ENCODE measurements around the gene SLC6A19.

SLC6A19 gene

DNA sequence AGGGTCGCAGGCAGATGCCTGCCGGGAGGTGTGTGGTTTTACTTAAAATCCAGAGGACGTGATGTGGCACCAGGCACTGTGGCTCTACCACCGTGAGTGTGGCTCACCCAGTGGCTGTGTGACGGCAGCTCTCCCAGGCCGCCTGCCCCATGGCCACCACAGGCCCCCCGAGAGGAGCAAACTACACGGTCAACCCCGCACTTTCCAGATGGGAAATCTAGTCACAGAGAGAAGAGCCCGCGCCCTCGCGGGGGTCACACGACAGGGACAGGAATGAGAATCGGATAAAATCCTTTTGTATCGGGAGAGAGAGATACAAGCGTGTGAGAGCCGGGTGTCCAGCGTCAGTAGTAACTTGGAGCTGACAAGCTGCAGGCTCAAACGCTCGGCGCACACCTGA lies 69.0 kb downstream of the SLC6A19 start:
- H3F3A ChIP-seq (ENCODE audit: insufficient read depth) = no peaks in the 10 kb centered on the region
- no peak overlapping the region for H3K4me2 ChIP-seq (ENCODE audit: low read depth, low read length, poor library complexity, severe bottlenecking)
- H3K79me2 ChIP-seq (ENCODE audit: insufficient read depth, low read length) = peaks cover 17% of the 10 kb centered on the region
- H3K9ac ChIP-seq (ENCODE audit: low read length) = no peak overlapping the region
- 0 out of 2 replicates have a peak, but pooled peaks cover 4% of the 10 kb centered on the region for H3K36me3 ChIP-seq (ENCODE audit: low read length)
- H3K9me3 ChIP-seq (ENCODE audit: insufficient read depth, low read length) = no peaks in the 10 kb centered on the region
- H3K27me3 ChIP-seq (ENCODE audit: low read length) = no peaks in the 10 kb centered on the region
- H2AFZ ChIP-seq (ENCODE audit: low read depth, low read length, severe bottlenecking) = no peak overlapping the region
- TF ChIP-seq EZH2phosphoT487 (conservative IDR thresholded peaks at IDR 0.05; ENCODE audit: low read length) (no peak), CTCF (IDR thresholded peaks at IDR 0.05; ENCODE audit: insufficient read depth, low read length, poor library complexity, severe bottlenecking) (no peak)
- no peaks in the 10 kb centered on the region for H4K20me1 ChIP-seq (ENCODE audit: low read depth, low read length)
- H3K27ac ChIP-seq (ENCODE audit: low read depth, low read length) = no peak overlapping the region
- H3K4me3 ChIP-seq (ENCODE audit: insufficient read depth, low read length, poor library complexity, severe bottlenecking) = no peak overlapping the region
- no peaks in the 10 kb centered on the region for H3K9me2 ChIP-seq (replicated peaks; ENCODE audit: insufficient read depth, low read length)

DNA sequence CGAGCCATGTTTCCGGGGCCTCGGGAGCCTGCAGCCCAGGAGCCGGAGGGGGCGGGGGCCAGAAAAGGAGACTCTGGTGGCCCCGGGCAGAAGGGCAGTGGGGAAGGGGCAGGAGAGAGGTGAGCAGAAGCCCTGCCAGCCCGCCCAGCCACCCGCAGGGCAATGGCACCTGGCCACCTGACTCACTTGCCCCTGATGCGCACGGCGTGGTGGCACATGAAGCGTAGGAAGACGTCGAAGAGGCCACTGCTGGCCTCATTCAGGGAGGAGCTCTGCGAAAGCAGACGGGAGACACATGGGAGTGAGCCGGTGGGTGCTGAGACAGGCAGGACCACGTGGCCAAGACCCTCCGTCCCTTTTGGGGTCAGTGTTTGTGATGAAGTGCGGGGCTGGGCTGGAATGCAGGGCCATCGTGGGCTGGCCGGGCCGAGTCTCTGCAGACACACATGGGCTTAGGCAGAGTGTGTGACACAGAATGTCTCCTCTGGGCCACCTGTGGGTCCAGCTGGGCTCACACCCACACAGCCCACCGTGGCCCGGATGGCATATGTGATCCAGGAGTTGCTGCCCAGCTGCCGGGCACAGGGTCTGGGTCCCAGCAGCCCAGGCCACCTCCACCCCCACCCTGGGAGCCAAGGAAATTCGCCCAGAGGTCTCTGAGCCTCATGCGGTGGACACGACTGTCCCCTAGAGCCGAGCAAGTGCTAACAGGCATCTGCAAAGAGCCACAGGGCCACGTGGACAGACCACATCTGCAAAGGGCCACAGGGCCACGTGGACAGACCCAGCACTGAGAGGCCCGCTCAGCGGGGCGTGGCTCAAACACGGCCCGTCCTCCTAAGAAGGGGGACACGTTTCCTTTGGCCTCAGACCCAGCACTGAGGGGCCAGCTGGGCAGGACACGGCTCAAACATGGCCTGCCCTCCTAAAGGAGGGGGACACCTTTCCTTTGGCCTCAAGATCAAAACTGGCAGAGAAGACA lies 69.8 kb downstream of the SLC6A19 start:
- H3K9me2 ChIP-seq (replicated peaks; ENCODE audit: insufficient read depth, low read length) = no peaks in the 10 kb centered on the region
- no peak overlapping the region for H3K4me2 ChIP-seq (ENCODE audit: low read depth, low read length, poor library complexity, severe bottlenecking)
- no peak overlapping the region for H2AFZ ChIP-seq (ENCODE audit: low read depth, low read length, severe bottlenecking)
- no peaks in the 10 kb centered on the region for H3K27me3 ChIP-seq (ENCODE audit: low read length)
- H3K27ac ChIP-seq (ENCODE audit: low read depth, low read length) = no peak overlapping the region
- H3F3A ChIP-seq (ENCODE audit: insufficient read depth) = no peaks in the 10 kb centered on the region
- H3K9me3 ChIP-seq (ENCODE audit: insufficient read depth, low read length) = no peaks in the 10 kb centered on the region
- peaks cover 20% of the 10 kb centered on the region for H3K79me2 ChIP-seq (ENCODE audit: insufficient read depth, low read length)
- no peak overlapping the region for H3K9ac ChIP-seq (ENCODE audit: low read length)
- 0 out of 2 replicates have a peak, but pooled peaks cover 4% of the 10 kb centered on the region for H3K36me3 ChIP-seq (ENCODE audit: low read length)
- TF ChIP-seq CTCF (IDR thresholded peaks at IDR 0.05; ENCODE audit: insufficient read depth, low read length, poor library complexity, severe bottlenecking) (no peak), EZH2phosphoT487 (conservative IDR thresholded peaks at IDR 0.05; ENCODE audit: low read length) (no peak)
- H4K20me1 ChIP-seq (ENCODE audit: low read depth, low read length) = no peaks in the 10 kb centered on the region
- H3K4me3 ChIP-seq (ENCODE audit: insufficient read depth, low read length, poor library complexity, severe bottlenecking) = no peak overlapping the region

DNA sequence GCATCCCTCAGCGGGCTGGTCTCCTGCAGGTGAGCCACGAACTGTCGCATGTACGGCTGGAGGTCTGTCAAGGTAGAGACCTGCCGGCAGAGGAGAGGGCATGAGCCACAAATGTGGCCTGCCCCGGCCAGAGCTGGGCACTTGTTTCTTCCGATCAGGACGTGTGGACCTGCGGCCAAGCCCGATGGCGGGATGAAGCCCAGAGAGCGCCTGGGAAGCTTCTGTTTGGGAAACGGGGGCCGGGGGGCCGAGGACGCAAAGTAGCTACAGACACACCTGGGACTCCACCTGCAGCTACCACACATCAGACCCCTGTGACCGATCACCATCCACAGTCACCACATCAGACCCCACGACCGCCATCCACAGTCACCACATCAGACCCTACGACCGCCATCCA lies 70.8 kb downstream of the SLC6A19 start:
- TF ChIP-seq CTCF (IDR thresholded peaks at IDR 0.05; ENCODE audit: insufficient read depth, low read length, poor library complexity, severe bottlenecking) (no peak), EZH2phosphoT487 (conservative IDR thresholded peaks at IDR 0.05; ENCODE audit: low read length) (no peak)
- no peaks in the 10 kb centered on the region for H3K9me2 ChIP-seq (replicated peaks; ENCODE audit: insufficient read depth, low read length)
- no peak overlapping the region for H3K4me3 ChIP-seq (ENCODE audit: insufficient read depth, low read length, poor library complexity, severe bottlenecking)
- H3K4me2 ChIP-seq (ENCODE audit: low read depth, low read length, poor library complexity, severe bottlenecking) = no peak overlapping the region
- H4K20me1 ChIP-seq (ENCODE audit: low read depth, low read length) = no peaks in the 10 kb centered on the region
- no peak overlapping the region for H3K27ac ChIP-seq (ENCODE audit: low read depth, low read length)
- H2AFZ ChIP-seq (ENCODE audit: low read depth, low read length, severe bottlenecking) = no peak overlapping the region
- no peak overlapping the region for H3K9ac ChIP-seq (ENCODE audit: low read length)
- H3K27me3 ChIP-seq (ENCODE audit: low read length) = no peaks in the 10 kb centered on the region
- 0 out of 2 replicates have a peak, but pooled peaks cover 4% of the 10 kb centered on the region for H3K36me3 ChIP-seq (ENCODE audit: low read length)
- H3K79me2 ChIP-seq (ENCODE audit: insufficient read depth, low read length) = peaks cover 20% of the 10 kb centered on the region
- H3K9me3 ChIP-seq (ENCODE audit: insufficient read depth, low read length) = no peaks in the 10 kb centered on the region
- no peaks in the 10 kb centered on the region for H3F3A ChIP-seq (ENCODE audit: insufficient read depth)

Measured in SU-DHL-6 (cell line).